Astrocyte (in vitro differentiated cells and primary cell): ENCODE results near the gene SYDE1.

Experiments
- EZH2 ChIP-seq: IDR thresholded peaks from 2 replicates; pipeline ENCODE4 v1.6.1; 2012; ENCODE audit warnings: mild to moderate bottlenecking, low read length, inconsistent platforms; ENCODE audit not compliant: insufficient read depth
- TF ChIP-seq, protein P1 (sequence below): IDR thresholded peaks from 2 replicates; pipeline ENCODE4 v1.5.1; 2011; ENCODE audit warnings: low read depth, mild to moderate bottlenecking, inconsistent platforms, low read length, moderate library complexity; ENCODE audit not compliant: insufficient read depth

DNA sequence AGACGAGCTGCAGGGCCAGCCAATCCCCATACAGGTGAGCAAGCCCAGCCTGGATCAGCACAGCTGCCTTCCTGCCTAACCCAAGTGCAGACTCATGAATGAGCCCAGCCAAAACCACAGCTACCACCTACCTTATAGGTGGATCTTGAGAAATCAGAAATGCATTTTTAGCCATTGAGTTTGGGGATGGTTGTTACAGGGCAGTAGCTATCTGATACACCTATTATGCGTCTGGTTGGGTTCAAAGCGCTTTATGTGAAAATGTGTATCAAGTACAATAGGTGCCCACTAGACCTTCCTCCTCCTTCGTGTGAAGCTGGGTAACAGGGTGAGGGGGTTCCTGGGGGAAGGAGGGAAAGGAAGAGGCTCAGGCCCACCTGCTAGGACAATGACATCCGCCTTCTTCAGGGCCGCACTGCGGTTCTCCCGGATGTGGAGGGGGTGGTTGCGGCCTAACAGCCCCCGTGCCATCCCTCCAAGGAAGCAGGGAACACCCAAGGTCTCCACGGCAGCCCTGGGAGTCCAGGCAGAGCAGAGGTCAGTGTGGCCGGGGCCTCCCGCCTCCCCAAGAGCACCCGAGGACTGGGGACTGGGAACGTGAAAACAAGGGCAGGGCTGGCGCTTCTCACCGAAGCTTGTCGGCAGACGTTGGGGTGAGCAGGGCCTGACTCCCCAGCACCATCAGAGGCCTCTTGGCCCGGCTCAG, 11.7 kb downstream of the SYDE1 start:
- TF ChIP-seq, protein P1, sequence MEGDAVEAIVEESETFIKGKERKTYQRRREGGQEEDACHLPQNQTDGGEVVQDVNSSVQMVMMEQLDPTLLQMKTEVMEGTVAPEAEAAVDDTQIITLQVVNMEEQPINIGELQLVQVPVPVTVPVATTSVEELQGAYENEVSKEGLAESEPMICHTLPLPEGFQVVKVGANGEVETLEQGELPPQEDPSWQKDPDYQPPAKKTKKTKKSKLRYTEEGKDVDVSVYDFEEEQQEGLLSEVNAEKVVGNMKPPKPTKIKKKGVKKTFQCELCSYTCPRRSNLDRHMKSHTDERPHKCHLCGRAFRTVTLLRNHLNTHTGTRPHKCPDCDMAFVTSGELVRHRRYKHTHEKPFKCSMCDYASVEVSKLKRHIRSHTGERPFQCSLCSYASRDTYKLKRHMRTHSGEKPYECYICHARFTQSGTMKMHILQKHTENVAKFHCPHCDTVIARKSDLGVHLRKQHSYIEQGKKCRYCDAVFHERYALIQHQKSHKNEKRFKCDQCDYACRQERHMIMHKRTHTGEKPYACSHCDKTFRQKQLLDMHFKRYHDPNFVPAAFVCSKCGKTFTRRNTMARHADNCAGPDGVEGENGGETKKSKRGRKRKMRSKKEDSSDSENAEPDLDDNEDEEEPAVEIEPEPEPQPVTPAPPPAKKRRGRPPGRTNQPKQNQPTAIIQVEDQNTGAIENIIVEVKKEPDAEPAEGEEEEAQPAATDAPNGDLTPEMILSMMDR = no peak
- TF ChIP-seq EZH2 = no peak
